ELR (cell line): ENCODE results near the gene SLC9A3.

ENCODE experiments used
- DNase-seq: peaks from one replicate; pipeline ENCODE4 v3.0.0-alpha.2; 2015; ENCODE audit warnings: low read depth

SLC9A3 gene

DNA sequence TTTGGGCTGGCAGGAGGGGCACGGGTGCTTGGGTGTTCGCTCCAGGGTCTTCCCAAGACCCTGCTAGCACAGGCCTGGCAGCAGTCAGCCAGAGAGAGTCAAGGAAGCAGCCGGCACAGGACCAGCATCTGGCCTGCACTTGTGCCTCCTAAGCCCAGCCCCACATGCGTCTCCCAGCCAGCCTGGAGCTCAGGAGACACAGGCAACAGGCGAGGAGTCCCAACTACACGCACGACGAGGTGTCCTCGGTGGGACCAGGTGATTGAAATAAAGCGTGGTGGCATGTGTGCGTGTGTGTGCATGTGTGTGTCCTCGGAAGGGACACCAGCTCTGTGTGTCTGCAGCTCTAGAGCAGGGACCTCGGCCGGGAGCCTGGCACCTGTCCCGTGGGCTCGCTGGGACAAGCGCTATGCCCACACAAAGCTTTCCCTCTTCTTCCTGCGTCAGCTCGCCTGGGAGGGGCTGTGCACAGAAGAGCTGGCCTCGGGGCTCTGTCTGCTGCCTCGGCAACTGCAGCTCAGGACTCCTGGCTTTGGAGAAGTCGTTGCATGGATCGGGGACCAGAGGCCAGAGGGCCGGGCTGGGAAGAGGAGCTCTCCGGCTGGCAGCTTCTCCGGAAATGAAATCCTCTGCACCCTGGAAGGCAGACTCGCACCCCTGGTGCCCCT, 14.7 kb upstream of the SLC9A3 start:
- DNase-seq: no peak

DNA sequence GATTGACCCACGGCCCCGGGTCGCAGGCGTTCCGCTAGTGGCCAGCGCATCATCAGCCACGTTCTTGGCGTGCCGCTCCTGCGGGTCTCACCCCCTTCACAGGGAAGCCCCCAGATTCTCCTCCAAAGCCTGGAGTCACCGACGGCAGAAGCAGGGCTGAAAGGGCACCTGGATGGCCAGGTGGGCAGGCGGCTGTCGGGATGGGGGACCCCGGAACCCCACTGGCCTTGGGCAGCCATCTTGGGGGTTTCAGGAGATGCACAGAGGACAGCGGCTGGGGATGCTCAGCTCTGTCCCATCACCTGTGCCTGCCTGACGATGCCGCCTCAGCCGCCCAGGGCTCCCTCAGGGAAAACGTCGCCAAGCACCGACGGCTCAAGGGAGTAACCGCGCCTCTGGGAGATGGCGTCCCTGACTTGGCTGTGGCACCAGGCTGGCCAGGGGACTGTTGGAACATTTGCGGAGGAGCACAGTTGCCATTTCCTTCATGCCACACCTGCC, 14.1 kb upstream of the SLC9A3 start:
- DNase-seq: no peak

DNA sequence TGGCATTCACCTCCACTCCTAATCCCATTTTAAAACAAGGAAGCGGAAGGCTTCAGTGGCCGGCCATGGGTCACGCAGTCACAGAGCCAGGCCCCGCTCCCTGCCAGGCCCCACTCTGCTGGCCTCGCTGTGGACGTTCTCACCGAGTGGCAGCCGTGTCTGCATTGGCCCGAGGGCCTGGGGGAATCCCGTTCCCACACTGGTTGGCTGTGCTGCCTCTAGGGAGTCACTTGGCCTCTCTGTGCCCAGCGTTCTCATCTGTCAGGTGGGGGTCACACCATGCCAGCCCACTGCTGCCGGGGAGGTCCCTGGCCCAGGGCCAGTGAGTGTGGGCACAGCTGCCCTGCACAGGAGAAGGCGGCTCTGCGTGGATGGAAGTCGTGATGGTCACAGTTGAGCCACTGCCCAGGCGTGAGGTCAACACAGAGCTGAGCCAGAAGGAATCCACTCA, 13.4 kb upstream of the SLC9A3 start:
- no peak for DNase-seq

DNA sequence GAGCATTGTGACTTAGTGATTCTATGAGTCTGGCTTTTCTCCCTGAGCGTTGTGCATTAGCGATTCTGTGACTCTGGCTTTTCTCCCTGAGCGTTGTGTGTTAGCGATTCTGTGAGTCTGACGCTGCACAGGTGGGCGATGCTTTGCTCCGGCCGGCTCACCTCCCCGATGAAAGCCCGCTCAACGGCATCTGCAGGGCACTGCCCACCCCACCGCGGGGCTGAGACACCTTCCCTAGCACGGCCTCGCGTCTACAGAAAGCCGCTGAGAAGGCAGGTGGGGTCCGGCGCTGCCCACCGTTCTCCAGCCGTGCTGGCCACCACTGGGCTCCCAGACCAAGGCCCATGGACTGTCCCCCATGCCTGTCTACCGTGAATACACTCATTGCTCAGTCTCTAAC, 12.8 kb upstream of the SLC9A3 start:
- DNase-seq: no peak

DNA sequence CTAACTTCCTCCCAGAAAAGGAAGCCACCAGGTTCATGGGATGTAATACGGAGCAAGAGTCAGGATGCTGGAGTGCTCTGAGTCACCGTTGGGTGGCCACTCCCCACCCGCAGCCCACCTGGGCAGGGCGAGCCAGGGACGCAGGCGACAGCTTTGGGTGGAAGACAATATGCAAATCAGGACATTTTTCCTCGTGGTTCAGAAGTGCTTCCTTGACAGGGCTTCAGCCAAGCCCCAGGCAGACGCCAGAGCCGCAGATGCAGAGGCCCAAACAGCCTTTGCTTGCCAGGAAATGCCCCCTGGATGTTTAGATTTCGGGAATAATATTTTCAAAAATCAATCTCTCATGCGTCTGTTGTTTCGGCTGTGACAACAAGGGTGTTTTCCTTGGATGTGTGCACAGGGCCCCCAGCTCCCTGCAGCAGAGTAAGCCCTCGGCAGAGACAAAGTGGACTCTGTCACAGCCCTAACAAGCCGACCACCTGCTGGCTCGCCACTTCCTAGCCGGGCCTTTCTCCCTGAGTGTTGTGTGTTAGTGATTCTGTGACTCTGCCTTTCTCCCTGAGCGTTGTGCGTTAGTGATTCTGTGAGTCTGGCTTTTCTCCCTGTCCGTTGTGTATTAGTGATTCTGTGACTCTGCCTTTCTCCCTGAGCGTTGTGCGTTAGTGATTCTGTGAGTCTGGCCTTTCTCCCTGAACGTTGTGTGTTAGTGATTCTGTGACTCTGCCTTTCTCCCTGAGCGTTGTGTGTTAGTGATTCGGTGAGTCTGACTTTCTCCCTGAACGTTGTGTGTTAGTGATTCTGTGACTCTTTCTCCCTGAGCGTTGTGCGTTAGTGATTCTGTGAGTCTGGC, 11.8 kb upstream of the SLC9A3 start:
- no peak for DNase-seq

DNA sequence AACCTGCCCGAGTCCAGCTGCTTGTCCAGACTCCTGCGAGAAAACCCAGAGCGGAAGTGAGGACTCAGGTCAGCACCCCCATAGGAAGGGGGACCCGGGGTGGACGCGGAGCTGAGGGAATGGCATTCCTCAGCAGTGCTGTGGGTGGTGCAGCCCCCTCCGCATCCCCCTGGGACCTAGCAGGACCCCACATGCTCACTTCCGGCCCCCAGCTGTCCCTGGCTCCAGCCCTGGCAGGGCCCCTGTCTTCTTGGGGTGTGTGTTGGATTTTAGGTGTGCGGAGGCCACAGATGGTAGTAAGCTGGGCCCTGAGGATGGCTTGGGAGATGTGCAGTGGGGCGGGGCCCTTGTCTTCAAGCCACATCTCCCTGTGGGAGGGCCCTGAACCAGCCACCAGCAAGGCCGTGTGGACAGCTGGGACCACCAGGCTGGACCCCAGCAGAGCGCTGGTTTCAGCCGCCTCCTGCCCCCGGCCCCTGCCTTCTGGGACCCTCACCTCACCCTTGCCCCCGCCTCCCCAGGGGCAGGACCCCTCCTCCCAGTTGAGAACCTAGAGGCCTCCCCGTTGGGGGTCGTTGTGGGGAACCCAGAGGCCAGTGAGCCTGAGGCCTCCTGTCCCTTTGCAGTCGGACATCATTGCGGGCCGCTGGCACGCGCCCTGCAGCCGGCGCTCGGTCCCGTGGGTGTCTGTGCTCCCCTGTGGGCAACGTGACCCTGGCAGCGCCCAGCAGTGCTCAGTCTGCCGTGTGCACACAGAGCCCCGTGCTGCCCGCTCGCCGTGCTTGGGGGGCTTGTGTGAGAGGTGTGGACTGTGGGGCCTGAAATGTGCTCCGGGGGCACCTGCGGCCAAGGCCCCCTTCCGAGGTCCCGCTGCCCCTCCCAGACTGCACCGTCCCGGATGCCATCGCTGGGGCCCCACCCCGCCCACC, 10.8 kb upstream of the SLC9A3 start:
- no peak for DNase-seq

DNA sequence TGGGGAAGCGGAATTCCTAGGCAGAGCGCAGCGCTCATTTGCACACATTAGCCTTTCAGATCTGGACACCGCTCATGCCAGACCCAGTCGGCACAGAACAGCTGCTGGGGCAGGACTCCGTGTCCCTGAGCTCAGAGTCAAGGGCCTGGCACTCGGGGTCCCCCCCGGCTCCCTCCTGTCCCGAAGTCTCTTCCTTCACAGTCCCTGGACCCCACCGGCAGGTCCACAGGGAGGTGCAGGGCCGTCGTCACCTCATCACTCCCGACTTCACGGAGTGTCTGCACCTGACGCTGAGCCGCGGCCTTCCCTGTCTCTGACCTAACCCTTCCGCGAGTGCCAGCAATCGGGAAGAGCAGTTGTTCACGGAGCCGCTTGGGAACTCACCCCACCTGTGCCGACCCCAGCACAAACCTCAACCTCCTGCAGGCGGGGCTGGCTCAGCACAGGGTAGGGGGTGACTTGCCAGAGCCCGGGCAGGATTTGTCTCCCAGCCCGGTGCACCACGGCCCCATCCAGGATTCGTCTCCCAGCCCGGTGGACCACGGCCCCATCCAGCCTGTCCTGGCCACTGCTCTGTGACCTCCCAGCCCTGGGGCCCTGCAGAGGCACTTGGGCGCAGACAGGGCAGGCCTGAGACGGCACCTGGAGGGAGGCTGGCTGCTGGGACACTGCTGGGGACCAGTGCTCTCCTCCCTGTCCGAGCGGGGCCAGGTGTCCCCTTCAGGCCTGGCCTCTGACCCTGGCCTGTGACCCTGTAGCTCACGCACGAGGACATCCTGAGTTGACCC, 9.9 kb upstream of the SLC9A3 start:
- DNase-seq: no peak

DNA sequence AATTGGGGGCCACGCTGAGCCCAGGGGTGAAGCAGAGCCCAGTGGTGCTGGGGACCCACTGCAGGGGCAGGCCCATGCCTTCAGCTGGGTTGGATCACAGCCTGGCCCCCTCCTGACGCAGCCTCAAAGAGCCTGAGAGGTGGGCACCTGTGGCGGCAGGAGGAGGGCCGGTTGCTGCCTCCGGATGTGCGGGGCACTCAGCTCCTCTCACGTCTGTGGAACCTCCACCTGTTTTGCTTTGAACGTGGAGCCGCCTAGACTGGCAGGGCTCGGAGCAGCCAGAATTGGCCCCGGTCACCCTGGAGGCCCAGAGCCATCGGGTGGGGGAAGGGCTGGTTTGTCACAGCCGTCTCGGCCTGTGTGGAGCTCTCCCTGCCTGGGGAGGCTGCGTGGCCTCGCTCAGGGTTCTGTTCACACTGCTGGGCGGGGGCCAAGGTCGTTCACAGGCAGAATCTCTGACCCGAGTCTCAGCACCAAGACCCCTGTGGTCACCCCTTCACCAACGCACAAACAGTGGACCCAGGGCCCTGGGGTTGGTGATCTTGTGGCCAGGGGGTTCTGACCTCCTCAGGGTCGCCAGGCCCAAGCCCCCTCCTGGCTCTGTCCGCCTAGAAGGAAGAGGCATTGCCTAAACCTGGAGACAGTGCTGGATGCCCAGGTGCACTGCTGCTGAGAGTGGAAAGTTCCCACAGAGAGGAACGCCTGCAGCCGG, 9.2 kb upstream of the SLC9A3 start:
- DNase-seq: no peak

DNA sequence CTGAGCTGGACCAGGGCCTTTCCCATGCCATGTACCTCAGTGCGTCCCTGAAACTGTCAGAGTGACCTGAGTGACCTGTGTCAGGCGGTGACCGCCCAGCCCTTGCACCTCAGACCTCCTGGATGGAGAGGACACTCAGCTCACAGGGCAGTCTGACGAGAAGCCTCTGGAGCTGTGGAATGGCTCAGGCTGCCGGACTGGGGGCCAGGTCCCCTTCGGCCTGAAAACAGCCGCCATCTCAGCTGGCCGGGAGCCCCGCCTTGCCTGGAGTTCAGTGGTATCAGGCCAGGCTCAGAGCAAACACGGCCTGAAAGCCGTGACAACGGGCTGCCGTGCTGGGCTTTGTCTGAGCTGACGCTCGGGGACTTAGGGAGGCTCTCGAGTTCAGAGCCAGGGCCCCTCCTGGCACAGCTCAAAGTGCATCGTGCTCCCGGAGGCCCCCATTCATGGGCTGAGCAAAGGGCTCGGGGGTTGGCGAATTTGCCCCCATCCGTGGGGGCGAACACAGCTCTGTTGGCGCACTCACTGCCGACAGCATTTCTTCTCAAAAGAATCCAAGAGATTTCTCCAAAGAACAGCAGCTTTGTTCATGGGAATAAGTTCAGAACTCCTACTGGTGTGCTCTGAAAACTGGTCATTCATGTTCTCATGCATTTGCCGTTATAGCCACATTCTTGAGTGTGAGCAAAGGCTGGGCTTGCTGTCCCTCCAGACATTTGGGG, 8.4 kb upstream of the SLC9A3 start:
- no peak for DNase-seq

DNA sequence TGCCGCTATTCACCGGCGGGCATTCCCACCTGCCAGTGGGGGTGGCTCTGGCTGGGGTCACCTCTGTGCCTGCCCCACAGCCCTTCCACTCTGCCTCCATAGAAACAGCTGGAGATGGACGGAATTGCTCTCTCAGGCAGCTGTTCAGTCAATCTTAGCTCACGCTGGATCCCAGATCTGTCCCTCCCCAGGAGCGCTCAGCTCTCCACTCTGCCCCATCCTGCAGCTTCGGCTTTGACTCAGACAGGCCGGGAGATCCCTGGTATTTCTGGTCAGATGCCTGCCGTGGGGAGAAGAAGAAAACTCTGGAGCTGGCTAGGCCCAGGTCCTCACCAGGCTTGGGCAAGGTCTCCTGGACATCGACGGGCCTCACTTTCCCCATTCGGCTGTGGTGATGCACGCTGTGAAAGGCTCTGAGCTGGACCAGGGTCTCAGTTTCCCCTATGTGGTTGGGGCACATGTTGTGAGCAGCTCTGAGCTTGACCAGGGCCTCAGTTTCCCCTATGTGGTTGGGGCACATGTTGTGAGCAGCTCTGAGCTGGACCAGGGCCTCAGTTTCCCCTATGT, 7.6 kb upstream of the SLC9A3 start:
- no peak for DNase-seq

DNA sequence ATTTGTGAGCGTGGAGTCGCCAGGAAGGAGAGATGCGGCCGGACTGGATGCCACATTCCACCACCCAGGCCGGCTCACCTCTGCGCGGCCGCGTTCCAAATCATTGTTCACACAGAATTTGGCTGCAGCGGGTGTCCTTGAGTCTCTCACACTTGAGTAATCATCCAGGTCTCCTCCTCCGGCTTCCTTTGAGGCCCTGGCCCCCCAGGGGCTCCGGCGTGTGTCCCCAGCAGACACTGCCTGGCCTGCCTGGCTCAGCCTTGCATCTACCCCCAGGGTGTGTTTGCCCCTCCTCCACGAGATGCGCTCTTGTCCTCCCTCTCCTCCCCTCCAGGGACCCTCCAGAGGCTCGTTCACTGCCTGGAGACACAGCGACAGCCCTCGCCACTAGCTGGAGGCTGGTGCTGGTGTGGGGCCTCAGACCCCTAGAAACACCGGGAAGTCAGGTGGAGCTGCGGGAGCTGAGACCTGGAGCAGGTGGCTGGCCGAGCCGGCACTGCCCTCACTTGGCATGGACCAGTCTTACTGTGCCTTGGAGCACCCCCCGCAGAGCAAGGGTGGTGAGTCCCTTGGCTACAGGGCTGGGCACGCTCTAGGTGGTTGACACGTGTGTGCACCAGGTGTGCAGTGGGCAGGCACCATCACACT, 7.0 kb upstream of the SLC9A3 start:
- DNase-seq: no peak

DNA sequence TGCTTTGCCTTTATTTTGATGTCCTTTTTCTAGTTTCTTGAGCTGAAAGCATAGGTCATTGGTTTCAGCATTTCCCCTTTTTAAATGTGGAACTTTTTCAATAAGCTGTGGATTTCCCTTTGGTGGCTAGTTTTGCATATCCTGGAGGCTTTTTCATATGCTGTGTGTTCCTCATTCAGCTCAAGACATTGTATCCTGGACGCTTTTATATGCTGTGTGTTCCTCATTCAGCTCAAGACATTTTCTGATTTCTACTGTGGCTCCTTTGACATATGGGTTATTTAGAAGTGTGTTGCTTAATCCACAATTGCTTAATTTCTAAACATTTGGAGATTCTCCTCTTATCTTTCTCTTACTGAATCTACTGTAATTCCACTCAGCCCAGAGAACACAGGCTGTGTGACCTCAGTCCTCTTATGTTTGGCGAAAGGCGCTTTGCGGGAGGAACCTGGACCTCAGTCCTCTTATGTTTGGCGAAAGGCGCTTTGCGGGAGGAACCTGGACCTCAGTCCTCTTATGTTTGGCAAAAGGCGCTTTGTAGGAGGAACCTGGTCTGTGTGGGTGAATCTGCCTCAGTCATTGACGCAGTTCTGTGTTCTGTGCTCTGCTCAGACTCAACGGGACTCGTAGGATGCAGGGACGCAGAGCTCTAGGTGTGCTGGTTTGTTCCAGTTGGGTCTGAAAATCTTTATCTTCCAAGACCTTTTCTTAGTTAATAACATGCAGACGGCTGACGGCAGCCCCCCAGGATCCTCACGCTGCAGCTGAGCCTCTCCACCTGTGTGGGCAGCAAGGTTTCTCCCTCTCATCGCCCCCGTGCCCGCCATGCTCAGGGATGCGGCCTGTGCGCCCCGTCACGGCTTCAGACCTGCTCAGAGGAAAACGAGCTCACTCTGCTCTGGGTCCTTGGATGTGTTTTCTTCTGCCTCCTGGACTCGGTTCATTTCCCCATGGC, 6.0 kb upstream of the SLC9A3 start:
- no peak for DNase-seq

DNA sequence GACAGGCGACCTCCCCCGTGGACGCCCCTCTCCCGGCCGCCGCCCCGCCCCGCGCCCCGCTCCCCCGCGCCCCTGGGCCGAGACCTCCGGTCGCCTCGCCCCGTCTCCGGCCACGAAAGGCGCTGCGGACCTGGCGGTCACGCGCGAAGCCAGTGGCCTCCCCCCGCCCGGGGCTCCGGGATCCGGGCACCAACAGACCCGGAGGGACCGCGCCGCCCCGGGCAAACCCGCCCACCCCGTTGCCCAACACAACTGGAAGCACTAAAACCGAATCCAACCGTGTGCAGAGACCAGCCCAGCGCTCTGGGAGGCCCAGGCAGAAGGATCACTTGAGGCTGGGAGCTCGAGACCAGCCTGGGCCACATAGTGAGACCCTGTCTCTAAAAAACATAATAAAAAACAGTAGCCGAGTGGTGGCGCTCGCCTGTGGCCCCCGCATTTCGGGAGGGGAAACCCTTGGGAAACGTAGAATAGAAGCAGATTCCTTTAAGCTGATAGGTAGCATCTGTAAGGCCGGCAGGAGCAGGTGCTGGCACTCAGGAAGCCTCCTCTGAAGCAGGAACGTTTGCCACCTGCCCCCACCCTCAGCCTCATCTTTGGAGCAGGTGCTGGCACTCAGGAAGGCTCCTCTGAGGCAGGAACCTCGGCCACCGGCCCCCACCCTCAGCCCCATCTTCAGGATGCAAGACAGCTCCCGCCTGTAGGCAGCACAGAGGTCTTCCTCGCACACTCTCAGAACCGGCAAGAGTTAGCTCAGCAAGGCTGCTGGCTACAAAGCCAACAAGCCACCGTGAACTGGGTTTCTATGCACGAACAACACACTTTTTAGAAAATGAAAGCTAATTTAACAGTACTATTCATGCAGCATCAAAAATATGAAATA, 4.6 kb upstream of the SLC9A3 start:
- DNase-seq: no peak

DNA sequence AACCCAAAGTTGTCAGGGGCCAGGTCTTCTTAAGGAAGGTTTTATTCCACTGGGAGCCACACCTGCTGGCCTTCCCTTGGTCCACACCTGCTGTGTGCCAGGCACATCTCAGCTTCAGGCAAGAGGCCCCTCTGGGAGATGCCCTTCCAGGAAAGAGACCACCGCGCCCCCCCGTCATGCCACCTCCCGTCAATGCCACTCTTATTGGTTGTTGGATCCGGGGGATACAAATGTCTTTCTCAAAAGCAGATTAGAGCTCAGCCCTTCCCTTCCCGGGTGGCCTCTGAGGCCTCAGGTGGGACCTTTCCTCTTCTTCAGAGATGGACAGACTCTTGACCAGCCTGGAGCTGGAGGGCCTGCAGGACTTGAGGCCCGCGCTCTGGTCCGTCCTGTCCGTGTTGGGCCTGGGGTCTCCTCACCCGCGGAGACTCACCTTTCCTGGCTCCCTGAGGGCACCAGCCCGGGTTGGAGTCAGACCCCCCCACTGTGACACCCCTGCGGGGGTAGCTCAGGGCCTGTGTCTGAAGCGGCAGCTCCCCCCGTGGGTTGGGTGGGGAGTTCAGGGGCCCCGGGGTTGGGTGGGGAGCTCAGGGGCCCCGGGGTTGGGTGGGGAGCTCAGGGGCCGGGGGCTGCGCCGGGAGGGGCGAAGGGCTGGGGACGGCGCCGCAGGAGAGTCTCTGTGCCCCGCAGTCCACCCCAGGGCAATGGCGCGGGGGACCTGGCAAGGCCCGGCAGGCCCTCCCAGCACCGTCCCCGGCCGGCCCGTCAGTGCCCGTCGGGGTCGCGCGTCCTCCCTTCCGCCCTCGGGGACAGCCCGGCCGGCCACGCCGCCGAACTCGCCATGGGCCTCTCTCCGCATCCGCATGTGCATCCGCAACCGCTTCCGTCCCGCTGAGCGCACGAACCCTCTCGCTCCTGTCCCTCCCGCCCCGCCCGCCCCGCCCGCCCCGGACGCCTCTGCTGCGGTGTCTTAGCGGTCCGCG, 3.7 kb upstream of the SLC9A3 start:
- no peak for DNase-seq

DNA sequence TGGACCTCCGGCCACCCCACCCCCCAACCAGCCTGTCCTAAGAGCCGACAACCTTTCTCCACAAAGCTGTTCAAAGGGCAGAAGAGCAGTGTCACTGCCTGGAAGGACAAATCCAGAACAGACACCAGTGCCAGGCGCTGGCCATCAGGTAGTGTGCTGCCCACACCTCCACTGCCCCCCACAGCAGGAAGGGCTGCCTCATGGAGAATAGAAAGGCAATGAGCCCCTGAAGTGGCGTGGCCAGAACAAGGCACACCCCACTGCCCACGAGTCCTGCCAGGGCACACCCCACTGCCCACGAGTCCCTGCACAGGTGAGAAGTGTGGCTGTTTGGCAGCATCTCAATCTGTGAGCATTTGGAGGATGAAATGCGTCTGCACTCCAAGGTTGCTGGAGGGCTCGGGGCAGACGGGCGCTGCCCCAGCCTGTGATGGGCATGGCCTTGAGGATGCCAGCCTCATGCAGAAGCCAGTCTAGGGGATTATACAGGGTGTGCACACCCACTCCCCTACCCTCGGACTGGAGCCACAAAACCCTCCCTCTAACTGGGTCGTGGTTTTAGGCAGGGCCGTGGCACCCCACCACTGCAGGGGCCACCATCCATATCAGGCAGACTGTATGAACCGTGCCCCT, 2.3 kb upstream of the SLC9A3 start:
- DNase-seq: no peak
